ENCODE results near the gene SHISA2.

Gene SHISA2

GRCh38 chr13:26034018-26034417 lies 17.8 kb downstream of the SHISA2 start:
- Histone ChIP-seq H3K27me3 (replicated peaks) (no peaks in the 10 kb centered on the region), H3K27ac (no peak overlapping the region), H3K36me3 (replicated peaks) (no peaks in the 10 kb centered on the region), H3K4me3 (ENCODE audit: low read depth, low read length) (no peak overlapping the region)
- no peak for DNase-seq
- in situ Hi-C loops (cut with HindIII; ENCODE audit: low pct_ligation_motif_present, low sequenced_read_pairs) = no loop called here
- TF ChIP-seq, protein P1, sequence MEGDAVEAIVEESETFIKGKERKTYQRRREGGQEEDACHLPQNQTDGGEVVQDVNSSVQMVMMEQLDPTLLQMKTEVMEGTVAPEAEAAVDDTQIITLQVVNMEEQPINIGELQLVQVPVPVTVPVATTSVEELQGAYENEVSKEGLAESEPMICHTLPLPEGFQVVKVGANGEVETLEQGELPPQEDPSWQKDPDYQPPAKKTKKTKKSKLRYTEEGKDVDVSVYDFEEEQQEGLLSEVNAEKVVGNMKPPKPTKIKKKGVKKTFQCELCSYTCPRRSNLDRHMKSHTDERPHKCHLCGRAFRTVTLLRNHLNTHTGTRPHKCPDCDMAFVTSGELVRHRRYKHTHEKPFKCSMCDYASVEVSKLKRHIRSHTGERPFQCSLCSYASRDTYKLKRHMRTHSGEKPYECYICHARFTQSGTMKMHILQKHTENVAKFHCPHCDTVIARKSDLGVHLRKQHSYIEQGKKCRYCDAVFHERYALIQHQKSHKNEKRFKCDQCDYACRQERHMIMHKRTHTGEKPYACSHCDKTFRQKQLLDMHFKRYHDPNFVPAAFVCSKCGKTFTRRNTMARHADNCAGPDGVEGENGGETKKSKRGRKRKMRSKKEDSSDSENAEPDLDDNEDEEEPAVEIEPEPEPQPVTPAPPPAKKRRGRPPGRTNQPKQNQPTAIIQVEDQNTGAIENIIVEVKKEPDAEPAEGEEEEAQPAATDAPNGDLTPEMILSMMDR (IDR thresholded peaks at IDR 0.05; ENCODE audit: low read depth, low read length, missing control alignments) = no peak

DNA sequence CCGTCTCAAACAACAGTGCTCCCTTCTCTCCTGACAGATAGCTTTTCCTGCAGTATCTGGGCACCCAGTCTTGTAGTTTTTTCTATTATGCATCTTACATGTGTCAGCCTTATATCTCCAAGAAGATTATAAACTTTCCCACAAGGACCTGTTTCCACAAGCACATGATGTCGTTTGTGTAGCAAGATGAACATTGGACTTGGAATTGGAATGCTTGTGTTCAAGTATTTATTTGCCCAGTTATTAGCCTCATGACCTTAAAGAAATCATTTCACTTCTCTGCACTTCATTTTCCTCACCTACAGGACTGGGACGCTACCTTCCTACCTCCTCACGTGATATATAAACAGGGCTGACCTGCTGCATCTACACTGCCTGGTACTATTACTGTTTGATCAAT lies 21.5 kb downstream of the SHISA2 start:
- no peak for DNase-seq
- no peak overlapping the region for H3K4me3 ChIP-seq (ENCODE audit: low read depth, low read length)
- TF ChIP-seq, protein P1 (IDR thresholded peaks at IDR 0.05; ENCODE audit: low read depth, low read length, missing control alignments) = no peak
- no peak overlapping the region for H3K27ac ChIP-seq
- no peaks in the 10 kb centered on the region for H3K36me3 ChIP-seq (replicated peaks)
- in situ Hi-C loops (cut with HindIII; ENCODE audit: low pct_ligation_motif_present, low sequenced_read_pairs) = no loop called here
- H3K27me3 ChIP-seq (replicated peaks) = no peaks in the 10 kb centered on the region

- Histone ChIP-seq H3K4me3 (ENCODE audit: low read depth, low read length) (no peak overlapping the region), H3K36me3 (replicated peaks) (no peaks in the 10 kb centered on the region), H3K27ac (no peak overlapping the region), H3K27me3 (replicated peaks) (no peaks in the 10 kb centered on the region)
- in situ Hi-C loops (cut with HindIII; ENCODE audit: low pct_ligation_motif_present, low sequenced_read_pairs) = no loop called here
- TF ChIP-seq, protein P1 (IDR thresholded peaks at IDR 0.05; ENCODE audit: low read depth, low read length, missing control alignments) = no peak
- DNase-seq = no peak
Measured at GRCh38 chr13:26029581-26030136, 22.2 kb downstream of the SHISA2 start.

- in situ Hi-C loops (cut with HindIII; ENCODE audit: low pct_ligation_motif_present, low sequenced_read_pairs) = no loop called here
- Histone ChIP-seq H3K27me3 (replicated peaks) (no peaks in the 10 kb centered on the region), H3K27ac (no peak overlapping the region), H3K4me3 (ENCODE audit: low read depth, low read length) (no peak overlapping the region), H3K36me3 (replicated peaks) (no peaks in the 10 kb centered on the region)
- no peak for DNase-seq
- TF ChIP-seq, protein P1 (IDR thresholded peaks at IDR 0.05; ENCODE audit: low read depth, low read length, missing control alignments) = no peak
Measured at GRCh38 chr13:26026211-26026610, 25.6 kb downstream of the SHISA2 start.

DNA sequence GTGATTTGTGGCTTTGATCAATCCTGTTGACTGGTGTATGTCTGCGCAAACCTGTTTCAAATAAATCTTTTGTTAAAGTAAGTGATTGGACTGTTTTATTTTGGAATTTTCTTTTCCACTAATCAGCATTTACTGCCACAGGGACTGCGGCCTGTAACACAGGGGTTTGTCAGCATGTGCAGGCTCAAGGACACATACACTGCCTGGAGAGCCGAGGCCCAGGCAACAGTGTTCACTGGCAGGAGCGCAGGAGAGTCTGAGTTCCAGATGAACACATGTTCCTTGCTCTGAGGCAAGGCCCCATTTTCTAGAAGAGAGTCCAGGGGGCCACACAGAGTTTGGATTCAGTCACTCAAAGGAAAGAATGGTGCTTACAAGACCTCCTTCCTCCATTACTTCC lies 26.0 kb downstream of the SHISA2 start:
- in situ Hi-C loops (cut with HindIII; ENCODE audit: low pct_ligation_motif_present, low sequenced_read_pairs) = no loop called here
- TF ChIP-seq, protein P1 (IDR thresholded peaks at IDR 0.05; ENCODE audit: low read depth, low read length, missing control alignments) = no peak
- DNase-seq = no peak
- Histone ChIP-seq H3K36me3 (replicated peaks) (no peaks in the 10 kb centered on the region), H3K4me3 (ENCODE audit: low read depth, low read length) (no peak overlapping the region), H3K27me3 (replicated peaks) (no peaks in the 10 kb centered on the region), H3K27ac (no peak overlapping the region)

DNA sequence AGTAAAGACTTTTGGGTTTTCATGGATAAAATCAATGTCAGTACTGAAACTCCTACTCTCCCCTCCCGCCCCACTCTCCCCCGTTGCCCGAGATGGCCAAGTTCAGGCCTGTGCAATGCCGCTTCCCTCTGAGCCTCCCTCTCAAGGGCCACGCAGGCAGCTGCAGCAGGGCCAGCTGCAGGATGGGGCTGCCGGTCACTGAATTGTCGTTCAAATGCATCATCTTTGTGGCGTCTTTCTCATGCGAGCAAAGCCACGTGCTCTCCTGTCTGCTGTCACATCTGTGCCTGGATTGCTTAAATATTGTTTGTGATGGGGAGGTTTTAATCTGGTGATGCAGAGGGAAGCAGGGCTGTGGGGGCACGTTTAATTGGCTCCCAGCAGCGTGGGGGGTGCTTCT lies 26.6 kb downstream of the SHISA2 start:
- Histone ChIP-seq H3K36me3 (replicated peaks) (no peaks in the 10 kb centered on the region), H3K27me3 (replicated peaks) (no peaks in the 10 kb centered on the region), H3K4me3 (ENCODE audit: low read depth, low read length) (no peak overlapping the region), H3K27ac (no peak overlapping the region)
- in situ Hi-C loops (cut with HindIII; ENCODE audit: low pct_ligation_motif_present, low sequenced_read_pairs) = no loop called here
- TF ChIP-seq, protein P1 (IDR thresholded peaks at IDR 0.05; ENCODE audit: low read depth, low read length, missing control alignments) = no peak
- DNase-seq = no peak
